ENCODE measurements around the gene PHF5A.

The PHF5A gene

GRCh38 chr22:41468381-41469217 is at the start of gene PHF5A, which contains the start of gene ACO2:
TSS of gene PHF5A (minus strand) at chr22:41468692. CDS start at chr22:41468653, 39 bp downstream.
TSS of gene ACO2 (plus strand) at chr22:41469117. CDS start at chr22:41469147, 30 bp downstream.
- peak; percentile 98 for DNase-seq (ENCODE audit: low spot score)

GRCh38 chr22:41518048-41518347 is 49.5 kb upstream of the PHF5A start:
- DNase-seq (ENCODE audit: low spot score): no peak

- no peak for DNase-seq (ENCODE audit: low spot score)
Measured at GRCh38 chr22:41517172-41518047, 48.9 kb upstream of the PHF5A start.

- DNase-seq (ENCODE audit: low spot score): no peak
Measured at GRCh38 chr22:41516462-41516861, 48.0 kb upstream of the PHF5A start.

- DNase-seq (ENCODE audit: low spot score): no peak
Measured at GRCh38 chr22:41513391-41513790, 44.9 kb upstream of the PHF5A start.

- DNase-seq (ENCODE audit: low spot score): no peak
Measured at GRCh38 chr22:41512421-41513194, 44.1 kb upstream of the PHF5A start.

GRCh38 chr22:41511521-41511968 is 43.1 kb upstream of the PHF5A start:
- DNase-seq (ENCODE audit: low spot score): no peak

GRCh38 chr22:41508770-41509170 is 40.3 kb upstream of the PHF5A start:
- DNase-seq (ENCODE audit: low spot score): no peak

- no peak for DNase-seq (ENCODE audit: low spot score)
Measured at GRCh38 chr22:41507330-41508063, 39.0 kb upstream of the PHF5A start.

GRCh38 chr22:41505511-41506220 is 37.2 kb upstream of the PHF5A start:
- DNase-seq (ENCODE audit: low spot score): no peak

- DNase-seq (ENCODE audit: low spot score): no peak
Measured at GRCh38 chr22:41504816-41505215, 36.3 kb upstream of the PHF5A start.

GRCh38 chr22:41504397-41504796 is 35.9 kb upstream of the PHF5A start:
- DNase-seq (ENCODE audit: low spot score): no peak

GRCh38 chr22:41501209-41501608 is 32.7 kb upstream of the PHF5A start:
- peak; percentile 59 for DNase-seq (ENCODE audit: low spot score)

- DNase-seq (ENCODE audit: low spot score): no peak
Measured at GRCh38 chr22:41500303-41500702, 31.8 kb upstream of the PHF5A start.

- no peak for DNase-seq (ENCODE audit: low spot score)
Measured at GRCh38 chr22:41499624-41500280, 31.3 kb upstream of the PHF5A start.

- no peak for DNase-seq (ENCODE audit: low spot score)
Measured at GRCh38 chr22:41498303-41498835, 29.9 kb upstream of the PHF5A start.

GRCh38 chr22:41491374-41492100 is 23.0 kb upstream of the PHF5A start:
- DNase-seq (ENCODE audit: low spot score): no peak

- DNase-seq (ENCODE audit: low spot score): no peak
Measured at GRCh38 chr22:41488596-41489385, 20.3 kb upstream of the PHF5A start.

- no peak for DNase-seq (ENCODE audit: low spot score)
Measured at GRCh38 chr22:41488076-41488475, 19.6 kb upstream of the PHF5A start.
